Activated naive CD8-positive, alpha-beta T cell treated with anti-CD3 and anti-CD28 coated beads, Interleukin-2, amount 10 ng/mL, durations not matched to agents 7 days and 5 days (primary cell): ENCODE data around the gene ZNF574. TPM values are rescaled to one million over a fixed set of nuclear protein-coding genes. Genes with fewer than 3 reads are reported as not detected.
A peak's percentile ranks its signal among the peaks of the same experiment; 100 is the strongest.

ENCODE experiments used
- ATAC-seq: fragments of 150-1000 bp; cut with Tn5 transposase; one replicate; pipeline ENCODE4 v1.10.0; 2021; ENCODE audit warnings: low read depth, moderate library complexity
- POLR2A ChIA-PET: fragments of 350-600 bp; sonication (Branson Sonifier 250); formaldehyde crosslinking; loops from one replicate; lab custom pipeline; 2021; ENCODE audit warnings: antibody characterized with exemption; lab: Charles Lee
- DNase-seq: peaks from one replicate; pipeline ENCODE4 v3.0.0; 2021
- H3K27ac Mint-ChIP-seq: one replicate; pipeline ENCODE4 v1.8.0; 2022; ENCODE audit warnings: mild to moderate bottlenecking, mixed read lengths
- H3K27me3 Mint-ChIP-seq: one replicate; pipeline ENCODE4 v1.8.0; 2022; ENCODE audit warnings: mild to moderate bottlenecking, moderate library complexity, mixed read lengths
- H3K36me3 Mint-ChIP-seq: one replicate; pipeline ENCODE4 v1.8.0; 2021; ENCODE audit warnings: mild to moderate bottlenecking, mixed read lengths
- H3K4me1 Mint-ChIP-seq: one replicate; pipeline ENCODE4 v1.8.0; 2021; ENCODE audit warnings: mixed read lengths
- H3K4me3 Mint-ChIP-seq: one replicate; pipeline ENCODE4 v1.8.0; 2022; ENCODE audit warnings: mild to moderate bottlenecking, moderate library complexity, mixed read lengths
- H3K9me3 Mint-ChIP-seq: one replicate; pipeline ENCODE4 v1.8.0; 2021; ENCODE audit warnings: mixed read lengths
- total RNA-seq, 2 experiments: library from RNA; stranded (reverse); gene quantifications; one replicate each; pipeline ENCODE4 v1.2.3, GENCODE V29; 2021

Gene ZNF574
- total RNA-seq, 2 experiments from 2014 or later: 17.6 to 18.9 TPM

DNA sequence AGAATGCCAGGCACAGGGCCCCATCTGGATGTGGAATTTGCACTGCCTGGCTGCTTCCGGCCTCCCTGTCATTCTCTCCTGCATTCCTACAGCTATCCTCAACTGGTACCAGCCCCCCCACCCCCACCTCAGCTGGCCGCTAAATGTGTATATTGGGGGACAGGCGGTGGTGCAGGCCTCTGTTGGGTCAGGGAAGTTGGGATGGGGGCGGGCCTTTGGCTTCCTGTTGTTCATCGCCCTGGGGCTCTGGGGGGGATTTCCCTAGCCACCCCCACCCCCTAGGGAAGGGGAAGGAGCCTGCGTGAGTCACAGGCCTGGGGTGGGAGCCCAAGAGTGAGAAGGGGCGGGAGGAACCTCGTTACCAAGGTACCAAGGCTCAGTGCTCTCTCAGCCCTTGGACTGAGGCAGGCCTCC lies 45.7 kb downstream of the ZNF574 start:
- POLR2A ChIA-PET: interaction anchor here (0.7 to 1.2 kb wide), 4 partner anchors 11 to 153 kb away, joined by 3 to 6 read pairs (median 4); no protein-coding TSS in a partner anchor
- H3K36me3 Mint-ChIP-seq: peaks cover 8% of the 10 kb centered on the region
- H3K9me3 Mint-ChIP-seq: no peaks in the 10 kb centered on the region
- peak; percentile 63 for DNase-seq
- H3K4me3 Mint-ChIP-seq: peak overlapping the region; percentile 84
- H3K27ac Mint-ChIP-seq: peak overlapping the region; percentile 93
- H3K27me3 Mint-ChIP-seq: no peaks in the 10 kb centered on the region
- ATAC-seq: peak; percentile 79
- peaks cover 45% of the 10 kb centered on the region for H3K4me1 Mint-ChIP-seq

DNA sequence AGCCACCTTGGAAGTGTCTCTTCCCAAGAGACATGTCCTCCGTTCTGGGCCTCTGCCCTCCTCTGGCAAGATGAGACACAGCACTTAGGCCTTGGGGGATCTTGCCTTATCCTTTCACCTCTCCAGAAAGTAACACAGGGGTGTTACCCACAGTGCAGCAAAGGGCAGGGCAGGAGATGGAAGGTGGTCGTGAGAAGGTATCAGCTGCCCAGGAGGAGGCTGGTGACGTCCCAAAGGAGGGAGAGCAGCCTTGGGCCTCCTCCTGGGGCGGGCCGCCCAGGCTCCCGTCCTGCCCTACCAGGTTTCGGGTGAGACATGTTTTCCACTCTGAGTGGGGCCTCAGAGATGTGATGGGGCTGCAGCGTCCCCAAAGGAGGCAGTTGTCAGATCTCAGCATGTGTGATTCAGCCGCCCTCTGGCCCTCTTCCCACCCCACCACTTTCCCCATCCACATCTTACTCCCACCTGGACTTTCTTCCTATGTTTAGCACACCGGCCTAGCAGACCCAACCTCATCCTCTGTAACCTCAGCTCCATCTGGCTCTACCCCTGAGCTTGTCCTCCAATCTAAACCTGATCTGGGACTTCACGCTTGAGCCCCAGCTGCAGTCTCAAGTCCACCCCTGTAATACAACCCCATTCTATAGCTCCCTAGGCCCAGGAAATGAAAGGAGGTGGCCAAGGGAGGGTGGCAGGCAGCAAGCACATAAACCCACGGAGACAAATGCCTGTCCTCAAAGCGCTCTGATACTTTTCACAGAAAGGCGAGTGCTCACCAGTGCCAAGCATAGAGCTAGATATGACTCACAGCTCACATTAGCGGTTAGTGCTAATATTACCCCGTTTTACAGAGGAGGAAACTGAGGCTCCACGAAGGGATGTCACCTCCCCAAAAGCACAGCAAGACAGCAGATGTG lies 47.0 kb downstream of the ZNF574 start:
- H3K4me1 Mint-ChIP-seq: peaks cover 48% of the 10 kb centered on the region
- no peaks in the 10 kb centered on the region for H3K9me3 Mint-ChIP-seq
- no peaks in the 10 kb centered on the region for H3K27me3 Mint-ChIP-seq
- peaks cover 6% of the 10 kb centered on the region for H3K36me3 Mint-ChIP-seq
- H3K27ac Mint-ChIP-seq: peak overlapping the region; percentile 93
- POLR2A ChIA-PET: interaction anchor here (0.8 to 1.6 kb wide), 5 partner anchors 47 to 179 kb away, joined by 3 read pairs; partner anchors contain the start of genes GSK3A, PAFAH1B3 and ZNF574
- peak overlapping the region; percentile 84 for H3K4me3 Mint-ChIP-seq
- peak; percentile 55 for ATAC-seq
- peak; percentile 63 for DNase-seq

DNA sequence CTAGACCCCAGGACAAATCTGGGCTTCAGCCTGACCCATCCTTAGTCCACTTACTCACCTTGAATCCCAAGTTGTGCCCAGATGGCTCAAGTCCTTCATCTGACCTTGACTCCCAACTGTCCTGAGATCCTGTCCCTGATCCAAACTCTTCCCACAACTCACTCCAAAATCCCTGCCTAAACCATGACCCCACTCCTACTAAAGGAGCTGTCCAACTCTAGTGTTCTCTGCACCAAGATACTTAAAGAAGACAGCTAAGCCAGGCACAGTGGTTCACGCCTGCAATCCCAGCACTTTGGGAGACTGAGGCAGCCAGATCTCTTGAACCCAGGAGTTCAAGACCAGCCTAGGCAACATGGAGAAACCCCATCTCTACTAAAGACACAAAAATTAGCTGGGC lies 47.8 kb downstream of the ZNF574 start:
- H3K36me3 Mint-ChIP-seq: peaks cover 6% of the 10 kb centered on the region
- POLR2A ChIA-PET: interaction anchor here (0.7 to 1.6 kb wide), 6 partner anchors 10 to 179 kb away, joined by 3 to 6 read pairs (median 3); partner anchors contain the start of genes GSK3A, PAFAH1B3 and ZNF574
- no peak for ATAC-seq
- H3K27ac Mint-ChIP-seq: peak overlapping the region; percentile 93
- H3K27me3 Mint-ChIP-seq: no peaks in the 10 kb centered on the region
- no peak for DNase-seq
- H3K4me1 Mint-ChIP-seq: peaks cover 49% of the 10 kb centered on the region
- peak overlapping the region; percentile 84 for H3K4me3 Mint-ChIP-seq
- no peaks in the 10 kb centered on the region for H3K9me3 Mint-ChIP-seq

GRCh38 chr19:42124386-42124901 lies 48.5 kb downstream of the ZNF574 start:
- no peak overlapping the region for H3K4me3 Mint-ChIP-seq
- DNase-seq: no peak
- H3K4me1 Mint-ChIP-seq: peaks cover 46% of the 10 kb centered on the region
- H3K27me3 Mint-ChIP-seq: no peaks in the 10 kb centered on the region
- no peaks in the 10 kb centered on the region for H3K9me3 Mint-ChIP-seq
- POLR2A ChIA-PET: interaction anchor here (0.6 to 1.6 kb wide), 4 partner anchors 11 to 118 kb away, joined by 3 to 6 read pairs (median 4); partner anchors contain the start of gene GSK3A
- H3K27ac Mint-ChIP-seq: peak overlapping the region; percentile 28
- ATAC-seq: no peak
- peaks cover 6% of the 10 kb centered on the region for H3K36me3 Mint-ChIP-seq

DNA sequence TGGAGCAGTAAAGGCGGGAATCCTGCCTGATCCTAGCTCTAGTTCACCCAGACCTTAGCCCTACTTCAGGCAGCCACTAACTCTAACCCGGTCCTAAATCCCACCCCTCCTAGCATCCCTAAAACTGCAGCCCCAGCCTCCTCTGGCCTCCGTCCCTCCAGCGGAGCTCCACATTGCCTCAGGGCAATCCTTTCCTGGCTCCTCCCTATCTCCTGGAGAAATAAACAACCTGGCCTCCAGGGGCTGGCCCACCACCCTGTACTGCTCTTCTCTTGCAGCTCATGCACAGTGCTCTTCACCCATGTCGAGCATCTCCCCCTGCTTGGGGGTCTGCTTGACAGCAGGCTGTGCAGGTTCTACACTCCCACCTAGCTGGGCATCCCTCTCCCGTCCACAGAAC lies 49.6 kb downstream of the ZNF574 start:
- peaks cover 54% of the 10 kb centered on the region for H3K4me1 Mint-ChIP-seq

GRCh38 chr19:42126574-42126973 lies 50.6 kb downstream of the ZNF574 start:
- peaks cover 52% of the 10 kb centered on the region for H3K4me1 Mint-ChIP-seq
- POLR2A ChIA-PET: no interaction called here
- H3K36me3 Mint-ChIP-seq: peaks cover 10% of the 10 kb centered on the region
- no peak for DNase-seq
- no peaks in the 10 kb centered on the region for H3K27me3 Mint-ChIP-seq
- ATAC-seq: no peak
- no peak overlapping the region for H3K4me3 Mint-ChIP-seq
- no peaks in the 10 kb centered on the region for H3K9me3 Mint-ChIP-seq
- peak overlapping the region; percentile 62 for H3K27ac Mint-ChIP-seq

More for the DNA sequence above, 49.6 kb downstream of the ZNF574 start:
- Mint-ChIP-seq H3K27ac (no peak overlapping the region), H3K27me3 (no peaks in the 10 kb centered on the region), H3K9me3 (no peaks in the 10 kb centered on the region), H3K36me3 (peaks cover 10% of the 10 kb centered on the region), H3K4me3 (no peak overlapping the region)
- POLR2A ChIA-PET: interaction anchor here (0.5 to 0.8 kb wide), 4 partner anchors 15 to 180 kb away, joined by 3 to 6 read pairs (median 4); no protein-coding TSS in a partner anchor
- no peak for DNase-seq
- no peak for ATAC-seq

- no peaks in the 10 kb centered on the region for H3K9me3 Mint-ChIP-seq
- H3K4me3 Mint-ChIP-seq: peak overlapping the region; percentile 14
- peaks cover 46% of the 10 kb centered on the region for H3K4me1 Mint-ChIP-seq
- ATAC-seq: no peak
- DNase-seq: no peak
- no peaks in the 10 kb centered on the region for H3K27me3 Mint-ChIP-seq
- H3K36me3 Mint-ChIP-seq: peaks cover 4% of the 10 kb centered on the region
- H3K27ac Mint-ChIP-seq: peak overlapping the region; percentile 18
- POLR2A ChIA-PET: interaction anchor here (0.6 kb wide), 1 partner anchor 9 kb away, joined by 3 read pairs; no protein-coding TSS in a partner anchor
These were observed 53.7 kb downstream of the ZNF574 start for GRCh38 chr19:42129399-42130253.

DNA sequence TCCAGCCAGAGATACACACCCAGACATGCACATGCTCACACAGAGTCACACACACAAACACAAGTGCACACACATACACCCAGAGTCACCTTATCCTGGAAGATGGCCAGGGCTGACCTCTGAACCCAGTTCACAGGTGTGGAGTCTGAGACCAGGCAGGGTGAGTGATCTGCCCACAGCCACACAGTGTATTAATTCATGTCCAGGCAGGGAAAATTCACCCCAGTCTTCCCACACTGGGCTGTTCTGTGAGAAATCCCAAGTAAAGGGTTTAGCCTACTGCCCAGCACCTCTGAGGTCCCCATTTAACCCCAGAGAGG lies 54.2 kb downstream of the ZNF574 start:
- ATAC-seq (no peak), DNase-seq (no peak)
- peaks cover 4% of the 10 kb centered on the region for H3K36me3 Mint-ChIP-seq
- peaks cover 47% of the 10 kb centered on the region for H3K4me1 Mint-ChIP-seq
- no peaks in the 10 kb centered on the region for H3K9me3 Mint-ChIP-seq
- peak overlapping the region; percentile 52 for H3K4me3 Mint-ChIP-seq
- POLR2A ChIA-PET: no interaction called here
- no peaks in the 10 kb centered on the region for H3K27me3 Mint-ChIP-seq
- H3K27ac Mint-ChIP-seq: peak overlapping the region; percentile 52

Other genes starting within 250 kb of the ZNF574 start
- gene LYPD4, start 231.5 kb upstream of the ZNF574 start, total RNA-seq: not detected
- not detected for gene DMRTC2, start 231.1 kb upstream of the ZNF574 start, total RNA-seq
- 1,000 to 10,000 TPM; 3,237 to 3,326 TPM for gene RPS19, start 215.9 kb upstream of the ZNF574 start, total RNA-seq
- gene CD79A, start 198.9 kb upstream of the ZNF574 start, total RNA-seq: 10 to 100 TPM; 28.0 to 29.8 TPM
- 100 to 1,000 TPM; 807 to 824 TPM for gene ARHGEF1, start 193.0 kb upstream of the ZNF574 start, total RNA-seq
- gene ERFL, start 147.7 kb upstream of the ZNF574 start, total RNA-seq: 1 to 10 TPM; 4.3 to 4.5 TPM
- gene RABAC1, start 116.8 kb upstream of the ZNF574 start, total RNA-seq: 10 to 100 TPM; 85.3 to 87.3 TPM
- 1 to 10 TPM; 4.5 to 7.1 TPM for gene ATP1A3, start 81.9 kb upstream of the ZNF574 start, total RNA-seq
- gene GRIK5, start 6.0 kb upstream of the ZNF574 start, total RNA-seq: under 1 TPM; 0.44 to 0.79 TPM
- gene POU2F2, start 56.3 kb downstream of the ZNF574 start, total RNA-seq: 10 to 100 TPM; 33.0 to 33.9 TPM
- 10 to 100 TPM; 41.3 to 42.2 TPM for gene DEDD2, start 141.5 kb downstream of the ZNF574 start, total RNA-seq
- gene ZNF526, start 144.1 kb downstream of the ZNF574 start, total RNA-seq: 10 to 100 TPM; 19.6 to 20.6 TPM
- 10 to 100 TPM; 41.0 to 42.2 TPM for gene GSK3A, start 166.4 kb downstream of the ZNF574 start, total RNA-seq
- 10 to 100 TPM; 51.1 to 57.5 TPM for gene ERF, start 179.0 kb downstream of the ZNF574 start, total RNA-seq
- gene CIC, start 193.1 kb downstream of the ZNF574 start, total RNA-seq: 10 to 100 TPM; 84.4 to 92.2 TPM
- gene PRR19, start 226.0 kb downstream of the ZNF574 start, total RNA-seq: under 1 TPM in 1 of 2 experiments, not detected in 1; 0.57 TPM
- 10 to 100 TPM; 36.2 to 41.1 TPM for gene PAFAH1B3, start 226.5 kb downstream of the ZNF574 start, total RNA-seq
- under 1 TPM; 0.54 to 0.94 TPM for gene TMEM145, start 237.1 kb downstream of the ZNF574 start, total RNA-seq
- gene MEGF8, start 249.5 kb downstream of the ZNF574 start, total RNA-seq: 1 to 10 TPM; 8.5 to 9.3 TPM